Trophoblast cell (in vitro differentiated cells and primary cell): Measurements from ENCODE around the gene SLC66A2.
A peak's percentile ranks its signal among the peaks of the same experiment; 100 is the strongest.

Experiments
- DNase-seq, 2 donors: peaks; one replicate each; pipeline ENCODE4 v3.0.0-alpha.2; 2016
- H2AFZ ChIP-seq: 2 replicates; pipeline ENCODE4 v1.6.1; 2013; ENCODE audit warnings: low read length, moderate library complexity, mild to moderate bottlenecking; ENCODE audit not compliant: insufficient read depth, poor library complexity
- H2AK5ac ChIP-seq: 2 replicates; pipeline ENCODE4 v1.6.1; 2013; ENCODE audit warnings: mild to moderate bottlenecking, low read length
- H2BK120ac ChIP-seq: 2 replicates; pipeline ENCODE4 v1.6.1; 2013; ENCODE audit warnings: low read length, mild to moderate bottlenecking, moderate library complexity; ENCODE audit not compliant: insufficient read depth, poor library complexity
- H2BK12ac ChIP-seq: 2 replicates; pipeline ENCODE4 v1.6.1; 2013; ENCODE audit warnings: mild to moderate bottlenecking, low read length, moderate library complexity
- H2BK5ac ChIP-seq: 2 replicates; pipeline ENCODE4 v1.6.1; 2013; ENCODE audit warnings: low read length, low read depth, moderate library complexity, mild to moderate bottlenecking; ENCODE audit not compliant: poor library complexity
- H3K14ac ChIP-seq: 2 replicates; pipeline ENCODE4 v1.6.1; 2013; ENCODE audit warnings: mild to moderate bottlenecking, low read length
- H3K18ac ChIP-seq: 2 replicates; pipeline ENCODE4 v1.6.1; 2013; ENCODE audit warnings: mild to moderate bottlenecking, low read length
- H3K23ac ChIP-seq: 2 replicates; pipeline ENCODE4 v1.6.1; 2013; ENCODE audit warnings: low read length
- H3K27ac ChIP-seq: 2 replicates; pipeline ENCODE4 v1.5.1; 2013; ENCODE audit warnings: low read depth, mild to moderate bottlenecking, inconsistent platforms, low read length, moderate library complexity
- H3K27me3 ChIP-seq: 2 replicates; pipeline ENCODE4 v1.6.1; 2013; ENCODE audit warnings: inconsistent platforms, mild to moderate bottlenecking, low read length, moderate library complexity; ENCODE audit not compliant: insufficient read depth
- H3K36me3 ChIP-seq, 2 experiments: 1 replicate in 1 of 2; 2 replicates in 1 of 2; pipeline ENCODE4 v1.6.1; 2013; ENCODE audit warnings: low read length in 2 of 2, mild to moderate bottlenecking in 2 of 2, moderate library complexity in 1 of 2; ENCODE audit not compliant: insufficient read depth in 2 of 2, control insufficient read depth in 1 of 2
- H3K4ac ChIP-seq: 2 replicates; pipeline ENCODE4 v1.6.1; 2013; ENCODE audit warnings: low read depth, mild to moderate bottlenecking, low read length, moderate library complexity
- H3K4me1 ChIP-seq, 2 experiments: 1 replicate in 1 of 2; 2 replicates in 1 of 2; pipeline ENCODE4 v1.6.1; 2013; ENCODE audit warnings: low read length in 2 of 2, mild to moderate bottlenecking in 2 of 2, moderate library complexity in 1 of 2; ENCODE audit not compliant: insufficient read depth in 2 of 2, control insufficient read depth in 1 of 2
- H3K4me2 ChIP-seq: 2 replicates; pipeline ENCODE4 v1.6.1; 2013; ENCODE audit warnings: inconsistent platforms, mild to moderate bottlenecking, low read length, moderate library complexity
- H3K4me3 ChIP-seq: 2 replicates; pipeline ENCODE4 v1.5.1; 2013; ENCODE audit warnings: mild to moderate bottlenecking, low read depth, low read length, inconsistent platforms
- H3K79me1 ChIP-seq: one replicate; pipeline ENCODE4 v1.6.1; 2013; ENCODE audit warnings: low read length
- H3K79me2 ChIP-seq: 2 replicates; pipeline ENCODE4 v1.6.1; 2013; ENCODE audit warnings: low read length, mild to moderate bottlenecking; ENCODE audit not compliant: control insufficient read depth, insufficient read depth, poor library complexity
- H3K9ac ChIP-seq: 2 replicates; pipeline ENCODE4 v1.6.1; 2013; ENCODE audit warnings: mild to moderate bottlenecking, low read length
- H3K9me3 ChIP-seq: 2 replicates; pipeline ENCODE4 v1.6.1; 2013; ENCODE audit warnings: low read depth, mild to moderate bottlenecking, control low read depth, inconsistent platforms, low read length; ENCODE audit not compliant: insufficient read depth
- H4K12ac ChIP-seq: 2 replicates; pipeline ENCODE4 v1.6.1; 2013; ENCODE audit warnings: low read depth, mild to moderate bottlenecking, low read length, moderate library complexity
- H4K8ac ChIP-seq: 2 replicates; pipeline ENCODE4 v1.6.1; 2013; ENCODE audit warnings: low read depth, mild to moderate bottlenecking, low read length, moderate library complexity
- H4K91ac ChIP-seq: one replicate; pipeline ENCODE4 v1.6.1; 2013; ENCODE audit warnings: low read depth, mild to moderate bottlenecking, low read length, moderate library complexity
- WGBS: extraction: QIAGEN DNeasy Blood & Tissue Kit; methylation state at CpG from one replicate; pipeline ENCODE4 v1.1.7; 2013; ENCODE audit warnings: missing lambda C conversion rate; ENCODE audit not compliant: insufficient read length, insufficient coverage; ENCODE audit errors: extremely low coverage; 5-methylcytosine and 5-hydroxymethylcytosine counted together

SLC66A2 gene

GRCh38 chr18:79901665-79902064 is 49.8 kb downstream of the SLC66A2 start:
- H3K4ac ChIP-seq = no peak overlapping the region
- no CpG with 5 or more reads among the region's 13 CpGs for WGBS
- H4K8ac ChIP-seq = no peak overlapping the region
- H3K79me1 ChIP-seq = no peaks in the 10 kb centered on the region
- H2AFZ ChIP-seq = no peak overlapping the region
- no peak overlapping the region for H3K23ac ChIP-seq
- H2BK5ac ChIP-seq = no peak overlapping the region
- no peak overlapping the region for H3K4me2 ChIP-seq
- H2BK12ac ChIP-seq = no peak overlapping the region
- no peak overlapping the region for H3K14ac ChIP-seq
- DNase-seq = no peak
- H3K36me3 ChIP-seq = peaks cover 14 to 19% of the 10 kb centered on the region in 2 experiments
- no peak overlapping the region for H3K18ac ChIP-seq
- no peak overlapping the region for H3K9ac ChIP-seq
- no peak overlapping the region for H3K27ac ChIP-seq
- no peak overlapping the region for H3K4me3 ChIP-seq
- no peak overlapping the region for H4K12ac ChIP-seq
- no peak overlapping the region for H4K91ac ChIP-seq
- no peaks in the 10 kb centered on the region for H3K4me1 ChIP-seq
- no peak overlapping the region for H2BK120ac ChIP-seq
- H3K27me3 ChIP-seq = no peaks in the 10 kb centered on the region
- H3K9me3 ChIP-seq = peaks cover 56% of the 10 kb centered on the region
- H2AK5ac ChIP-seq = no peak overlapping the region
- H3K79me2 ChIP-seq = no peaks in the 10 kb centered on the region

- Histone ChIP-seq H3K9ac (no peak overlapping the region), H3K4me2 (no peak overlapping the region), H4K91ac (no peak overlapping the region), H3K4ac (no peak overlapping the region), H2AFZ (no peak overlapping the region), H3K23ac (no peak overlapping the region), H2BK12ac (no peak overlapping the region), H2BK5ac (no peak overlapping the region), H3K14ac (no peak overlapping the region), H3K4me3 (no peak overlapping the region), H3K9me3 (peaks cover 57% of the 10 kb centered on the region), H4K12ac (no peak overlapping the region), H3K27ac (no peak overlapping the region), H3K36me3 (peaks cover 14 to 19% of the 10 kb centered on the region in 2 experiments), H2AK5ac (no peak overlapping the region), H3K79me1 (no peaks in the 10 kb centered on the region), H3K4me1 (no peaks in the 10 kb centered on the region), H4K8ac (no peak overlapping the region), H2BK120ac (no peak overlapping the region), H3K27me3 (no peaks in the 10 kb centered on the region), H3K18ac (no peak overlapping the region), H3K79me2 (no peaks in the 10 kb centered on the region)
- no peak for DNase-seq
- WGBS = no CpG with 5 or more reads among the region's 28 CpGs
These were observed 50.6 kb downstream of the SLC66A2 start for GRCh38 chr18:79900610-79901570.

- no peak overlapping the region for H3K27ac ChIP-seq
- no peak overlapping the region for H3K18ac ChIP-seq
- H2BK5ac ChIP-seq = no peak overlapping the region
- no peak overlapping the region for H3K4me2 ChIP-seq
- H2BK12ac ChIP-seq = no peak overlapping the region
- no CpG with 5 or more reads among the region's 53 CpGs for WGBS
- no peaks in the 10 kb centered on the region for H3K79me1 ChIP-seq
- H3K4me1 ChIP-seq = no peaks in the 10 kb centered on the region
- no peak for DNase-seq
- H4K8ac ChIP-seq = no peak overlapping the region
- no peaks in the 10 kb centered on the region for H3K27me3 ChIP-seq
- no peaks in the 10 kb centered on the region for H3K79me2 ChIP-seq
- H4K12ac ChIP-seq = no peak overlapping the region
- H4K91ac ChIP-seq = no peak overlapping the region
- H3K36me3 ChIP-seq = peaks cover 14 to 19% of the 10 kb centered on the region in 2 experiments
- H3K4me3 ChIP-seq = peak overlapping the region; percentile 29
- no peak overlapping the region for H2BK120ac ChIP-seq
- H3K9ac ChIP-seq = no peak overlapping the region
- H2AFZ ChIP-seq = no peak overlapping the region
- H3K4ac ChIP-seq = no peak overlapping the region
- no peak overlapping the region for H3K23ac ChIP-seq
- H3K9me3 ChIP-seq = peaks cover 57% of the 10 kb centered on the region
- H3K14ac ChIP-seq = no peak overlapping the region
- H2AK5ac ChIP-seq = no peak overlapping the region
These were observed 51.6 kb downstream of the SLC66A2 start for GRCh38 chr18:79899609-79900445.

GRCh38 chr18:79898952-79899608 is 52.4 kb downstream of the SLC66A2 start:
- Histone ChIP-seq H2AK5ac (no peak overlapping the region), H3K14ac (no peak overlapping the region), H3K27me3 (no peaks in the 10 kb centered on the region), H3K36me3 (peaks cover 14 to 19% of the 10 kb centered on the region in 2 experiments), H3K27ac (no peak overlapping the region), H2AFZ (no peak overlapping the region), H3K18ac (no peak overlapping the region), H3K4me2 (no peak overlapping the region), H4K91ac (no peak overlapping the region), H2BK120ac (no peak overlapping the region), H2BK12ac (no peak overlapping the region), H3K4ac (no peak overlapping the region), H3K9ac (no peak overlapping the region), H3K9me3 (peaks cover 57% of the 10 kb centered on the region), H2BK5ac (no peak overlapping the region), H4K8ac (no peak overlapping the region), H3K79me2 (no peaks in the 10 kb centered on the region), H4K12ac (no peak overlapping the region), H3K79me1 (no peaks in the 10 kb centered on the region), H3K4me3 (no peak overlapping the region), H3K23ac (no peak overlapping the region), H3K4me1 (no peaks in the 10 kb centered on the region)
- DNase-seq = no peak
- WGBS = no CpG with 5 or more reads among the region's 70 CpGs
